HG02642 (cell line): ENCODE measurements around the gene ARL5C.

Experiments used
- ATAC-seq: cut with Tn5 transposase; IDR thresholded peaks from one replicate; pipeline ENCODE4 v1.9.1; 2021; ENCODE audit warnings: mild to moderate bottlenecking; ENCODE audit not compliant: unreplicated experiment, poor library complexity

ARL5C gene

DNA sequence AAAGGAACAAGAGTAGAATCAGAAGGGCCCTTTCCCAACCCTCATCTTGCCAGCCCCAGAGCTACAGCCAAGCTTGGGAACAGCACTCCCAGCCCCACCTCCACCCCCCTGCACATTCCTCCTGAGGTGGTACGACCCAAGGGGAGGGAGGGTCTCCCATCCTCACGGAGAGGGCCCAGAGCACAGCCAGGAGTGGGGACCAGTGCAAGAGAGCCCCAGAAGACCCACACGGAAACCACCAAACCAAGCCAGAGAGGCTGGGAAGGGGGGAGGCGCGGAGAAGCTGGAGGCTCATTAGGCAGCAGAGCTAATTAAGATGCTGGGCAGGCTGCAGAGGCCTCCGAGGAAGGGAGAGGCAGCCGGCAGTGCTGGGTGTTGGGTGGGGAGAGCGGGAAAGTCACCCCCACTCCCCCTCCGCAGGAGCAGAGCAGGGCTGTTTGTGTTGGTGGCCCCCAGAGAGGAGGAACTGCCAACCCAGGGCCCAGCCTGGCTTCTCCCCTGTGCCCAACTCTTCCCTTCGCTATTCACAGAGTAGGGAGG lies 29.1 kb upstream of the ARL5C start:
- no peak for ATAC-seq

GRCh38 chr17:39194089-39194984 lies 28.4 kb upstream of the ARL5C start:
- ATAC-seq: no peak

GRCh38 chr17:39193346-39193745 lies 27.4 kb upstream of the ARL5C start:
- ATAC-seq: no peak

DNA sequence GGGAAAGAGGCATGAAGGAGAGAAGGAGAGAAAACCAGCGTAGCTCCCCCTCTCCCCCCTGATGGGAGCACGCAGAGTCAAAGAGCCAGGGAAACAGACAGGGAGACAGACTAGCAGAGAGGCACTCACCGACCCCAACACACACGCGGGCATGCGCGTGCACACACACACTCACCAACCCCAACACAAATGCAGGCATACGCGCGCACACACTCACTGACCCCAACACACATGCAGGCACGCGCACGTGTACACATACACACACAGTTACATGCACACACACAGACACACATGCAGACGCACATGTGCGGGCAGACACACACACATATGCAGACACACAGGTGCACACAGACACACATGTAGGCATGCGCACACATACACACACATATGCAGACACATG lies 26.9 kb upstream of the ARL5C start:
- ATAC-seq: no peak

DNA sequence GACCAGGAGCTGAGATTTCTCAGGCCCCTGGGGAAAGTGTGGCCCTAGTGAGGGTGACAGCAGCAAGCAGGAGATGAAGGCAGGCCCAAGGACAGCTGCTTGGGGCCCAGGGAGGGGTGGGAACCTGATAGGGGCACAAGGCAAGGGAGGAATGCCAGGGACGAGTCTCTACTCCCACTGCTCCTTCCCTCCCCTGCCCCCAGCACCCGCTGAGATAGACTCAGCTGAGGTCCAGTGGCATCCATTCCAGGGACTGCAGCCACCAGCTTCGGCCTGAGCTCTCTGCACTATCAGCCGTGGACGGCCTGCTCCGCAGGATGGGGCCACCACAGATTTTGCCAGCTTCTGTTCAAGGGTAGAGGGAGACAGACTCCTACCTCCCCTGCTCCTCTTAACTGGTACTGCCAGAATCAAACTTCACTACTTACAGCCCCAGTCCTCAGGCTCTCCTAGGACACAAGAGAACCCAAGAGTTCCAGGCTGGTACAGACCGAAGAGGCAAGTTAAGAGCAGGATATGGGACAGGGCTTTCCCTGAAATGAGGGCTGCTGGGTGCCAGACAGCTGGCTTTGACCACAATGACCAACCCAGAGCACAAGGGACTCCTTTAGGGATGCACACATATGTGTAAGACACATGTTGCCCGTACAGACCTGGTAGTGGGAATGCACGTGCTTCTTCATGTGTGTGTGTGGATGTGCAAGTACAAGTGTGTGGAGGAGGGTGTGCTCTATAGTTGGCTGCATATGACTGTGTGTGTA lies 26.0 kb upstream of the ARL5C start:
- no peak for ATAC-seq

DNA sequence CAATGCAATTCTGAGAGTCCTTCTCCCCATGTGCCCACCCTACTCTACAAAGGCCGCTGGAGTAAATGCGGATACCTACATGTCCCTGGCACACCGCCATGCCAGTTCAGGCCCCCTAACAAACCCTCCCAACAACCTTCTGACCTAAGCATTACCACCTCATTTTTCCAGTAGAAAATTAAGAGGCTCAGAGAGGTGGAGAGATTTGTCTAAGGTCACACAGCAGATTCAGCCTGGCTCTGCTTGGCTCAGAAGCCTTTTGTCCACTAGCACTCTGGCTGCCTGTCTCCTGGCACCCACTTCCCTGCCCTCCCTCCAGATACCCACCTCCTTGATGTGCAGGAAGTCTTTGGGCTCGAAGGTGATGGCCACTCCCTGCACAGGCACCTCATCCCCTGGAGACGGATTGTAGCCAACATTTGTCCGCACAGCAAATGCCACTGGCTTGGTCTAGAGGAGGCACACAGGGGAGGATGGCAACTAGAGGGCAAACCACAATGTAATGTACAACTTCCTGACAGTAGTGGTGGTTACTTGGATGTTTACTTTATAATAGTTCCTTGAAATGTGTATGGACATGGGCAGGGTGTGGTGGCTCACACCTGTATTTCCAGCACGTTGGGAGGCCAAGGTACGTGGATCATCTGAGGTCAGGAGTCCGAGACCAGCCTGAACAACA lies 21.3 kb upstream of the ARL5C start:
- no peak for ATAC-seq

GRCh38 chr17:39186481-39187002 lies 20.6 kb upstream of the ARL5C start:
- ATAC-seq: no peak

DNA sequence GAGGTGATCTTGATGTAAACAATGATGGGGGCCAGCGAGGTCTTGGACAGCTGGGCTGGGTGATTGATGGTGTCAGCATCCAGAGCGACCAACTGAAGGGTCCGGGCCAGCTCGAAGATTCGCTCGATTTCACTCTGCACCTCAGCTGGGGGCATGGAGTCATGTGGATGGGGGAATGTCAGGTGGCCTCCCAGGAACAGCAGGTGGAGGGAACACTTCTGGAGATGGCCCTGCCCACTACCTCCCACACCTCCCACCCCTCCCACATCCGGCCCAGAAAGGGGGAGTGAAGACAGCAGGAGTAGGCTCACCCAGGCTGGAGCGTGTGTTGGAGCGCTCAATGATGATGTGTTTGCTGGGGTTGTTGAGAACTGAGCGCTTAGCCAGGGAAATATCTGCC lies 17.8 kb upstream of the ARL5C start:
- ATAC-seq: no peak

GRCh38 chr17:39183045-39183444 lies 17.1 kb upstream of the ARL5C start:
- no peak for ATAC-seq

- no peak for ATAC-seq
These were observed 15.3 kb upstream of the ARL5C start for GRCh38 chr17:39181303-39181702.

DNA sequence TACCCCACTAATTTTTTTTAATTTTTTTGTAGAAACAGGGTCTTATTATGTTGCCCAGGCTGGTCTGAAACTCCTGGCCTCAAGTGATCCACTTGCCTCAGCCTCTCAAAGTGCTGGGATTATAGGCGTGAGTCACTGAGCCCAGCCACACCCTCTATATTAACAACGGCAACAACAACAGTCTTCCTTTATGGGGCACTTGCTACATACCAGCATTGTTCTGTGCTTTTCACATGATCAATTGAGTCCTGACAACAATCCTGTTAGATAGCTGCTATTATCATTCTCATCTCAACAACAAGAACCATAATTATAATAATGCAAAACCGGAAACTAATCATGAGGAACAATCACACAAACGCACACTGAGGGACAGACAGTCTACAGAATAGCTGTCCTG lies 12.6 kb upstream of the ARL5C start:
- ATAC-seq: no peak

DNA sequence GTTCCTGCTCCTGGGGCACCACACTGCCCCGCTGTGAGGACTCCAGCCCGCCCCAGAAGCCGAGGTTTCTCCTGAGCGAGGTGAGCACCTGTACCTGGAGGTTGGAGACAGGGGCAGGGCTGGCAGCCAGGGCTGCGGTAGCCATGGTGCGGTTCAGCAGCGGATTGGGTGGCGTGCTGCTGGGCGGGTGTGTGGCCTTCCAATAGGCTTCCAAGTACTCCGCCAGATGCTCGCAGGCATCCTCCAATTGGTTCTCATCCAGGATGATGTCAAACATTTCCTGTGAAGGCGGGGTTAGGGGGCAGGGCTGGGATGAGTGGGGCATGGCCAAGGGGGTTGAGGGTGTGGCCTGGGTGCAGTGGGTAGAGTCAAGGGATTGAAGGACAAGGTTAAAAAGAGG lies 11.3 kb upstream of the ARL5C start:
- no peak for ATAC-seq

DNA sequence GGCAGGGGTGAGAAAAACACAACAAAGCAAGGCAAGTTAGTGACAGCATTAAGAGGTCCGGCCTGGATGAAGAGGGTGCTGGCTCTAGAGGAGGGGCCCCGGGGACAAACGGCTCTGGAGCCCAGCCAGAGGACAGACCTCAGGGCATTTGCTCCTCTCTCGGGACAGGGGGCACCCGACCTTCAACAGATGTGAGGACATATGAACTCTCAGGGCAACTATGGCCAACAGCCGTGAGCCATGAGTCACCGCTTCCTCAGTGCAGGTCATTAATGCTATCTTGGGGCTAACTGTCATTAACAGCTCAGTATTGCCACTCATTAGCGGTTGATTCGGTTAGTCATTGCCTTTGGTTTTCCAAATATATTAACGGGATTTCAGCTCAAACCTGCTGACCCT lies 9.7 kb upstream of the ARL5C start:
- ATAC-seq: no peak

DNA sequence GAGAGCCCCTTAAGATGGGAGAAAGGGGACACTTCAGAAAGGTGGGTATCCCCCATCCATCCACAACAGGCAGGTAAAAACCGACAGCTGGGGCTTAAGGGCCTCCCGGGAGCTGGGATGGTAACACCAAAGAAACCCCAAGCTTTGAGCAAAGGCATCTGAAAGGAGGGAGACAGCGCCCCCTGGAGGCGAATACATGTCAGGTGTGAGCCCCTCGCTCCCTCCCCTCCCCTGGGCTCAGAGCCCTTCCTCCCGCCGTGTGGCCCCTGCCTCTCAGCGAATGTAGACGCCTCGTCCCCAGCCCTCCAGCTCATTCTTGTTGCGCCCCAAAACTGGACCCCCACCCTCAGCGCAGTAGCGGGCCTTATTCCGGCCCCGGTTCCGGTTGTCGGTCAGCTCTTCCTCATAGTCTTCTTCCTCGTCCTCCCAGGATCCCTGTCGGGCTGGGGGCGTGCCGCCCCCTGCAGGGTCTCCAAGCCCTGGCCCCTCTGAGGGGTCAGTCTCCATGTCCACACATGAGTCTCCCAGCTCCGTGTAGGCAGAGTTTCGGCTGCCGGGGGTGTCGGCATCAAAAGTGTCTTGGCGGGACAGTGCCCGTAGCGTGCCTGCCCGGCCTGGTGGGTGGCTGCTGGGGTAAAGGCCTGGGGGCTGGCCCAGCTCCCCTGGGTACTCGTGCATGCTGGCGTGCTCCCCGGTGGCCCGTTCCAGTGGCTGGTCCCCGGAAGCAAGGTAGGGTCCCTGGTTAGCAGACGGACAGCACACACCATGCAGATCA lies 9.1 kb upstream of the ARL5C start:
- no peak for ATAC-seq

DNA sequence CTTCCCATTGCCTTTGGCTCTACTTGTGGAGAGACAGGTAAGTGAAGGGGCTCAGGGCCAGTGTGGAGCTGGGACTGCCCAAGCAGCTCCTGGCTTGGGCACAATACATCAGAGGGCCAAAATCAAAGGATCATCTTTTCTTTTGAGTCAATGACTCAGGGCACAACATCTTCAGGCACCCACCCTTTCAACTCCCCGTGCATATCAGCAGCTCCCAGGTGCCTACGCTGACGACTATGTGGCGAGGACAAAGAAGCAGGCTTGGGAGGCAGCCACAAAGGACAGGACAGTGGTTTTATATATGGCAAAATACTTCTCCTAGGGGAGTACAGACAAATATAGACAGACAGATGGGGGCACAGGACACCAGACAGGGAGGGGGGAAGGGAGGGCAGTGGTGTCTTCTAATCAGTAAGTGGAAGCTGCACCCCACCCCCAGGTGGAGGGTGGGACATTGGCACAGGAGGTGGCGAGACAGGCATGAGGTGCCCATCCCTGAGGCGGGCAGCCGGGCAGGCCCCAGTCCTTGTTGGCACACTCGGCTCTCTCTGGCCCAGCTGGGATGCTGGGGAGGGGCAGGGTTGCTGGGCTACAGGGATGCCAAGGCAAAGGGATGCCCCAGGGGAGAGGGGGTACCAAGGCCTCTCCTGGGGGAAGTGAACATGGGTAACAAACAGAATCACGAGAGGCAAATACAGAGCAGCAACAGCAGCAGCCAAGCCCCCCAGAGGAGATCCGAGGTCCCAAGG lies 7.7 kb upstream of the ARL5C start:
- no peak for ATAC-seq

DNA sequence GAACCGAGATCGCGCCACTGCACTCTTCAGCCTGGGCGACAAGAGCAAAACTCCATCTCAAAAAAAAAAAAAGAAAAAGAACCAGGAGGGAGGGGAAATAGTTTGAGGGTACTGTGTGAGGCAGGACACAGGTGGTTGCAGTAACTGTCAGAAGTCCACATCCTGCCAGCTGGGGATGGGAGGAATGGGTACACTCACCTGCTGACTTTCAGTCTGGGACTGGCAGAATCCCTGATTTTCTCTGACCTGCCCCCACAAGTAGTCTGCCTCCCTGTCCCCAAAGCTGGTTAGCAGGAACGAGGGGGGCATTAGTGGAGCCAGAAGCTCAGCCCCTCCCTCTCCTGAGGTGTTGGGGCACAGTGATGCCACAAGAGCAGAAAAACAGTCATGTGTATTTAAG lies 7.1 kb upstream of the ARL5C start:
- ATAC-seq: no peak

DNA sequence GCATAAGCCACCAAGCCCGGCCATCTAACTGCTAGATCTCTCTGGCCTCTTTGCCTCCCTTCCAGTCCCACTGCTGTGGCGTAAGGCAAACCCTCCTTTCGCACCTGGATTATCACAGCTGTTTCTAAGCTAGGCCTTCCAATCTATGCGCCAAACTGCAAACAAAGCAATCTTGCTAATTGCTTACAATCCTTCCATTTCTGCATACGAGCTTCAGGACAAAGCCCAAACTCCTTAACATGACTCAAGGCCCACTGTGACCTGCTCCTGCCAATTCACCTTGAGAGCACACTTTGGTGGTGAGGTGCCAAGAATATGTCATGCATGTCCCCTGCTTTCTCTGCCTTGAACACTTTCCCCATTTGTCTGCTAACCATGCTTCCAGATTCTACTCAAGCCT lies 6.0 kb upstream of the ARL5C start:
- ATAC-seq: no peak

DNA sequence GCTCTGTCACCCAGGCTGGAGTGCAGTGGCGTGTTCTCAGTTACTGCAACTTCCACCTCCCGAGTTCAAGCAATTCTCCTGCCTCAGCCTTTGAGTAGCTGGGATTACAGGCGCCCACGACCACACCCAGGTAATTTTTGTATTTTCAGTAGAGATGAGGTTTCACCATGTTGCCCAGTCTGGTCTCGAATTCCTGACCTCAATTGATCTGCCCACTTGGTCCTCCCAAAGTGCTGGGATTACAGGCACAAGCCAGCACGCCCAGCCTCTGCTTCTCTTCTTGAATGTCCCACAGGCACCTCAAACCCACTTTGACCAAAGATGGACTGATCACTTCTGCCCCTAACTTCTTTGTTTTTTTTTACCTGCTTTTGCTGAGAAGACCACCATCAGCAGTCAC lies 4.6 kb upstream of the ARL5C start:
- ATAC-seq: no peak

DNA sequence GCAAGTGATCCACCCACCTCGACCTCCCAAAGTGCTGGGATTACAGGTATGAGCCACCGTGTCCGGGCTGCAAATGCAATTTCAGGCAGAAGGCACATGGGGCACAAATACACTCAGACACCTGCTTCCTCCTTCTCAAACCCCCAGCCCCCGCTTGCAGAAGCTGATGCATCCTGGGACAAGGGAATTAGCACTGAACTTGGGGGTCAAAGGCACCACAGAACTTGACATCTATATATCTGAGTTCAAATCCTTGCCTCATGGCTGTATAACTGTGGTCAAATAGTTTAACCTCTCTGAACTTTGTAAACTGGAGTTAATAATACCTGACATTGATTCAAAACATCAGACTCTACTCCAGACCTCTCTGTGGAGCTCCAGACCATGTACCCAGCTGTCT lies 4.1 kb upstream of the ARL5C start:
- no peak for ATAC-seq
